Glomerular endothelial cell (primary cell): Measurements from ENCODE around the gene TPTE. TPM values are rescaled to one million over a fixed set of nuclear protein-coding genes. Genes with fewer than 3 reads are reported as not detected.
"Not testable (repeated sequence)": the region's sequence is repeated elsewhere in the genome, so short reads cannot be mapped to it uniquely, and the experiment has no call there.

Experiments used
- DNase-seq: peaks from one replicate; pipeline ENCODE4 v3.0.0-alpha.2; 2011; ENCODE audit warnings: low read depth, low spot score; ENCODE audit errors: extremely low read depth
- total RNA-seq: library from RNA; depleted of rRNA; stranded (reverse); fragments of >200 nt; gene quantifications from 2 replicates; pipeline ENCODE4 v1.2.3, GENCODE V29; 2015

TPTE gene
- total RNA-seq, 1 donor from 2014 or later: not detected

DNA sequence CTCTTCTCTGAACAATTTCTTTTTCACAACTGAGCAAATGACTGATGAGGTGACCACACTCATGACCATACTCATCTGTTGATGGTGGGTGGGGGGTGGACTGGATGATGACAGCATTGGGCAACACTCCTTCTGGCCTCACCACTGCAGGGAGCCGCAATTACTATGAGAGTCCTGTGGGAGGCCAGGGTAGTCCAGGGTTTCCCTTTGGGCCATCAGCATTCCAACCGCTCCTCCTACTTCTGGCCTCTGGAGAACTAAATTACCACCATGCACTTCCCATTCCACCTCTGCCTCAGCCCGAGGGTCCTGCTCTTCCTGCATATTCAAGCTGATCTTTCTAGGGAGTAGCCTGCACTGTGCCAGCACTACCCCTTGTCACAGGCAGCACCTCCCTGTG is 94.7 kb downstream of the TPTE start:
- DNase-seq: not testable (repeated sequence)

DNA sequence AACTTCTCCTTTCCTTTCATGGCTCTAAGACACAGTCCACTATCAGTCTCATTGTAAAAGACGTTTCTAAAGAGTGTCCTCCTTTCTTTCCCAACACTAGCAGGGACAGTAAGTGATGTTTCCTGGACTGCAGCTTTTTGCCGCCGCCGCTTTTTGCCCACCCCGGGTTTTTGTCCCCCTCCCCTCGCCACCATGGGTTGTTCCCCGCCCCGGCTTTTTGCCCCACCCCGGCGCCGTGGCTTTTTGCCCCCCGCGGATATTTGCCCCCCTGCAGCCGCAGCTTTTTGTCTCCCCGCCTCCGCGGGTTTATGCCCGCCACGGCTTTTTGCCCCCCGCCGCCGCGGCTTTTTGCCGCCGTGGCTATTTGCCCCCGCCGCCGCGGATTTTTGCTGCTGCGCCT is 95.2 kb downstream of the TPTE start:
- no peak for DNase-seq

- not testable (repeated sequence) for DNase-seq
Observed at GRCh38 chr21:10617133-10617752, 95.9 kb downstream of the TPTE start.

DNA sequence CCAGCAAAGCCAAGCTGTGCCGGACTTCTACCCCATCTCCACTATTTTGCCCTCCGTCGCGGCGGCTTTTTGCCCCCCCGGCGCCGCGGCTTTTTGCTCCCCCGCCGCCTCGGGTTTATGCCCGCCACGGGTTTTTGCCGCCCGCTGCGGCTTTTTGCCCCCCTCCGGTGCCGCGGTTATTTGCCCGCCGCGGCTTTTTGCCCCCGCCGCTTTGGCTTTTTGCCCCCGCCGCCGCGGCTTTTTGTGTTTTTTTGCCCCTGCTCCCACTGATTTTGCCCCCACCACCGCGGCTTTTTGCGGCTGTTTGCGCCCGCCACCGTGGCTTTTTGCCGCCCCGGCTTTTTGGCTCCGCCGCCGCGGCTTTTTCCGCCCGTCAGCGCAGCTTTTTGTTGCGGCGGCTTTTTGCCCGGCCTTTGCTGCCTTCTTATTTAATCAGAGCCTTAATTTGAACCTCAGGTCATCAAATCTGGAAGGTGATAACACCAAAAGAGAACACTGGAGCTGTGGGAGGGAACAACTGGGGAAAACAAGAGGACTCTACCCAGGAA is 106.0 kb downstream of the TPTE start:
- no peak for DNase-seq

GRCh38 chr21:10629239-10629638 is 107.9 kb downstream of the TPTE start:
- DNase-seq: not testable (repeated sequence)

DNA sequence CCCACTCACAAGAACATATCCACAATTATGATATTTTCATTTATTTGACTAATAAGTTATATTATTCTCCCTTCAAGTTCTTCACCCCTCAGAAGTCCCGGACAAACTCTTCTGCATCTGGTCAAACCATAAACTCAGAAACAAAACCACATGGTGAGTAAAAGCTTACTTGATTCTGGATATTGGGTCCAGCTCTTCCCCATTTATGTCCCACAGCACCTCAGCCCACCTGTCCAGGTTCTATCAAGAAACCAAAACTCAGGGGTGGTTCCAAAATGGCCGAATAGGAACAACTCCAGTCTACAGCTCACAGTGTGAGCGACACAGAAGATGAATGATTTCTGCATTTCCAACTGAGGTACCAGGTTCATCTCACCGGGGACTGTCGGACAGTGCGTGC is 109.4 kb downstream of the TPTE start:
- DNase-seq: not testable (repeated sequence)

DNA sequence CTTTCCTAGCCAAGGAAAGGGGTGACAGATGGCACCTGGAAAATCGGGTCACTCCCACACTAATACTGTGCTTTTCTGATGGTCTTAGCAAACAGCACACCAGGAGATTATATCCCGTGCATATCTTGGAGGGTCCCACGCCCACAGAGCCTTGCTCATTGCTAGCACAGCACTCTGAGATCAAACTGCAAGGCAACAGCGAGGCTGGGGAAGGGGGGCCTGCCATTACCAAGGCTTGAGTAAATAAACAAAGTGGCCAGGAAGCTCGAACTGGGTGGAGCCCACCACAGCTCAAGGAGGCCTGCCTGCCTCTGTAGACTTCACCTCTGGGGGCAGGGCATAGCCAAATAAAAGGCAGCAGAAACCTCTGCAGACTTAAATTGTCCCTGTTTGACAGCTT is 109.9 kb downstream of the TPTE start:
- DNase-seq: not testable (repeated sequence)

- DNase-seq: not testable (repeated sequence)
Observed at GRCh38 chr21:10638144-10638543, 116.8 kb downstream of the TPTE start.

- DNase-seq: no peak
Observed at GRCh38 chr21:10639123-10639522, 117.7 kb downstream of the TPTE start.

DNA sequence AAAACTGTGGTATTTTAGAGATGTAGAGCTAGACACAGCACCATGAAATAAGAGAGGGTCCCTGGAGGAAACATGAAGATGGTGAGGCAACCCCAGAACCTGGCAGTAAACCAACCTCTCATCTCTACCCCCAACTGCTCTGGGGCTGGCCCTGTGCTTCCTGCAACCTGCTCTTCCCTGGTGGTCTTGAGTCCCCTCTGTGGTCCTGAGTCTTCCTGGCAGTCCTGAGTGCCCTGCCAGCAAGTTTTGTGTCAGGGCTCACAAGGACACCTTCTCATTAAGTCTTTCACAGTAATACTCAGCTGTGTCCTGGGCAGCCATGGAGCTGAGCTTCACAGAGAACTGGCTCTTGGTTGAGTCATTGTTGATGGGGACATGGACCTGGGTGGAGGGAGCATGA is 118.4 kb downstream of the TPTE start:
- not testable (repeated sequence) for DNase-seq

DNA sequence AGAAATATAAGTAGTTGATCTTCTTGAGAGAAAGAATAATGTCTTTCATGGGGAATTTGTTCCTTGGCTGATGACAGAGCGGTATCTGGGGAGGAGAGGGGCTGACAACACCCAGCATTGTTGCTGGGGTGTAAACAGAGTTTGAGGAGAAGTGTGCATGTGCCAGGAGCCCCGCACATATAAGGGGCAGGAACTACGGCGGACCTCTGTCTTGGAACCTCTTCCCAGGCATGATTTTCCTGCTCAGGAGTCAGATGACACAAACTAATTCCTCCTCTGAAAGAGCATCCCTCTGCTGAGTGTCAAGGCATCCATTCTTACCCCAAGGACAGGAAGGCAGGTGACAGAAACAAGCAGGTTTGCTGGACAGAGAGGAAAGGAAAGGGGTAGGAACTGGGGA is 119.1 kb downstream of the TPTE start:
- no peak for DNase-seq

DNA sequence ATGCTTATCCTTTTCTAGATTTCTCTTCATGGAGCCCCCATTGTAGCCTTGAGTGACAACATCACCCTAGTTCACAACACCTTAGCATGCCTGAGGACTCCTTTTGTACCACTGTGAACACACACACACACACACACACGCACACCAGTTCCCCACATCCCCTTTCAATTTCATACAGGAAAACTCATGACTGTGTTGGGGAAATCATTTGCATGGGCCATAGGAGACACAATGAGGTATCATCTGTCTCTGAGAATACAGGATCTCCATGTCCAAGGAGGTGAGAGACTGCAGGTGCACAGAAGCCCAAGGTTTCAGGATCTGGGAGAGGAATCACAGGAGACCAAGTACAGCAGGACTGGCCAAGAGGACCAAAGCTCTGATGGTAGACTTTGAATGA is 119.7 kb downstream of the TPTE start:
- no peak for DNase-seq

DNA sequence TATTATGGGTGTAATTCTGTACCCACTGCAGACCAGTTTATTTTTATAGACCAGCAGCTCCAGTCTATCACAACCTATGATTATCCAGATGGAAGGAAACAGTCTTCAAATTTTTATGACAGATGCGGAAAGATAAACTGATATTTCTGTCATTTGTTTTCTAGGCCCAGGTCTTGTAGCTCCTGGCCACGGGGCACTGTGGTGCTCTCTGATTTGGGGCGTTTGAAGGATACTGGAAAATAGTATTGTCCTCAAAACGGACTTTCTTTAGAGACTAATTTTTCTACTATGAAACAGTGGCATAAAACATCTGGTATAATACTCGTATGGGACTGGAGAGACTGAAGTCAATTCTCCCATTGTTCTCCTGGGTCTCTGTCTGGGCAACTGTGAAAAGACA is 124.3 kb downstream of the TPTE start:
- not testable (repeated sequence) for DNase-seq

DNA sequence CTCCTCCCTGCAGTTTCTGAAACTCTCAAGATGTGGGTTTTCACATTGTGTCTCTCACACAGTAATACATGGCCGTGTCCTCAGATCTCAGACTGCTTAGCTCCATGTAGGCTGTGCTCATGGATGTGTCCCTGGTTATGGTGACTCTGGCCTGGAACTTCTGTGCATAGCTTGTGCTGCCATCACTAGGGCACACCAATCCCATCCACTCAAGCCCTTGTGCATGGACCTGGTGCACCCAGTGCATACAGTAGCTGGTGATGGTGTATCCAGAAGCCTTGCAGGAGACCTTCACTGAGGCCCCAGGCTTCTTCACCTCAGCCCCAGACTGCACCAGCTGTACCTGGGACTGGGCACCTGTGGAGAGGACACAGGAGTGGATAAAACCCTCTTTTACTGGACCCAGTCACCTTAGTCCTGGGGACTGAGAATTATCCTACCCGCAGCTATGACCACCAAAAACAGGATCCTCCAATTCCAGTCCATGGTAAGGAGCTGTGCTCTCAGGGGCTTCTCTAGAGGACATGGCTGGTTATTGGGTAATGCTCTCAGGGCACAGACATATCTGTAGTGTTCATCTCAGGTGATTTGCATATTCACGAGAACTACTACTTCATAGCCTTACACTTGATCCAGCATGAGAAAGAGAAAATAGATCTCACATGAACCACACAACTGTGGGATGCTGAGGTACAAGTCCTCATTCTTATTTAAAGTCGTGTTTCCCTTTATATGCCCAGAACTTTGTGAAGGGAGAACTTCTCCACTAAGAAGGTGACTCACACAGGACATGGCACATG is 128.2 kb downstream of the TPTE start:
- DNase-seq: not testable (repeated sequence)

GRCh38 chr21:10650297-10650696 is 128.9 kb downstream of the TPTE start:
- not testable (repeated sequence) for DNase-seq
